Mononuclear cell (primary cell): Measurements from ENCODE around the gene ZNF738. TPM values are rescaled to one million over a fixed set of nuclear protein-coding genes. Genes with fewer than 3 reads are reported as not detected.
A peak's percentile ranks its signal among the peaks of the same experiment; 100 is the strongest.
"Not testable (repeated sequence)": the region's sequence is repeated elsewhere in the genome, so short reads cannot be mapped to it uniquely, and the experiment has no call there.

ENCODE experiments used
- H3K27me3 ChIP-seq: 2 replicates; pipeline ENCODE4 v1.6.0; 2011; ENCODE audit warnings: low read length, control low read depth; ENCODE audit not compliant: insufficient read depth
- H3K4me1 ChIP-seq: 2 replicates; pipeline ENCODE4 v1.5.1; 2011; ENCODE audit warnings: mild to moderate bottlenecking, low read length, control low read depth; ENCODE audit not compliant: insufficient read depth
- H3K4me3 ChIP-seq: 2 replicates; pipeline ENCODE4 v1.5.1; 2011; ENCODE audit warnings: mild to moderate bottlenecking, low read length, moderate library complexity
- H3K9me3 ChIP-seq: 2 replicates; pipeline ENCODE4 v1.5.1; 2011; ENCODE audit warnings: low read depth, mild to moderate bottlenecking, control low read depth, low read length
- total RNA-seq: library from RNA; depleted of rRNA; stranded (reverse); fragments of >200 nt; gene quantifications from one replicate; pipeline ENCODE4 v1.2.3, GENCODE V29; 2012

Gene ZNF738
- 4.2 TPM for total RNA-seq

- Histone ChIP-seq H3K4me1 (peaks cover 4% of the 10 kb centered on the region), H3K9me3 (peaks cover 2% of the 10 kb centered on the region), H3K4me3 (peak within 1 kb of the TSS; percentile 74), H3K27me3 (no peaks in the 10 kb centered on the region)
Measured at GRCh38 chr19:21358768-21359451, at the start of gene ZNF738. Gene ZNF738, plus strand, starts transcription at chr19:21359000. Its CDS starts 141 bp downstream, at chr19:21359141.

- H3K4me3 ChIP-seq, H3K27me3 ChIP-seq, H3K9me3 ChIP-seq, H3K4me1 ChIP-seq: not testable (repeated sequence)
Measured at GRCh38 chr19:21312807-21313206, 46.0 kb upstream of the ZNF738 start.

- Histone ChIP-seq H3K9me3 (peaks cover 4% of the 10 kb centered on the region), H3K27me3 (no peaks in the 10 kb centered on the region), H3K4me3 (no peak overlapping the region), H3K4me1 (peaks cover 6% of the 10 kb centered on the region)
Measured at GRCh38 chr19:21314676-21315075, 44.1 kb upstream of the ZNF738 start.

- Histone ChIP-seq H3K4me3 (no peak overlapping the region), H3K4me1 (peaks cover 6% of the 10 kb centered on the region), H3K27me3 (no peaks in the 10 kb centered on the region), H3K9me3 (peaks cover 4% of the 10 kb centered on the region)
Measured at GRCh38 chr19:21317821-21318220, 41.0 kb upstream of the ZNF738 start.

- Histone ChIP-seq H3K4me3 (no peak overlapping the region), H3K4me1 (no peaks in the 10 kb centered on the region), H3K27me3 (no peaks in the 10 kb centered on the region), H3K9me3 (peaks cover 8% of the 10 kb centered on the region)
Measured at GRCh38 chr19:21321134-21321533, 37.7 kb upstream of the ZNF738 start.

- no peaks in the 10 kb centered on the region for H3K27me3 ChIP-seq
- peaks cover 10% of the 10 kb centered on the region for H3K9me3 ChIP-seq
- H3K4me1 ChIP-seq = no peaks in the 10 kb centered on the region
- no peak overlapping the region for H3K4me3 ChIP-seq
Measured at GRCh38 chr19:21321996-21322395, 36.8 kb upstream of the ZNF738 start.

GRCh38 chr19:21322528-21322927, 36.3 kb upstream of the ZNF738 start:
- H3K4me3 ChIP-seq = no peak overlapping the region
- peaks cover 3% of the 10 kb centered on the region for H3K4me1 ChIP-seq
- no peaks in the 10 kb centered on the region for H3K27me3 ChIP-seq
- H3K9me3 ChIP-seq = peaks cover 6% of the 10 kb centered on the region

- H3K4me1 ChIP-seq = peaks cover 7% of the 10 kb centered on the region
- no peak overlapping the region for H3K4me3 ChIP-seq
- no peaks in the 10 kb centered on the region for H3K27me3 ChIP-seq
- H3K9me3 ChIP-seq = peaks cover 6% of the 10 kb centered on the region
Measured at GRCh38 chr19:21323000-21323399, 35.8 kb upstream of the ZNF738 start.

- Histone ChIP-seq H3K4me1 (peaks cover 18% of the 10 kb centered on the region), H3K9me3 (peaks cover 6% of the 10 kb centered on the region), H3K27me3 (no peaks in the 10 kb centered on the region), H3K4me3 (no peak overlapping the region)
Measured at GRCh38 chr19:21326169-21326568, 32.6 kb upstream of the ZNF738 start.

GRCh38 chr19:21328406-21328805, 30.4 kb upstream of the ZNF738 start:
- peak overlapping the region; percentile 88 for H3K4me3 ChIP-seq
- H3K27me3 ChIP-seq = no peaks in the 10 kb centered on the region
- peaks cover 6% of the 10 kb centered on the region for H3K9me3 ChIP-seq
- peaks cover 18% of the 10 kb centered on the region for H3K4me1 ChIP-seq

- Histone ChIP-seq H3K27me3 (no peaks in the 10 kb centered on the region), H3K4me1 (peaks cover 18% of the 10 kb centered on the region), H3K4me3 (peak within 1 kb of the TSS; percentile 88), H3K9me3 (peaks cover 6% of the 10 kb centered on the region)
Measured at GRCh38 chr19:21328885-21329605, 29.8 kb upstream of the ZNF738 start, which contains the start of gene ZNF708. Gene ZNF708, minus strand, starts transcription at chr19:21329410. Its CDS starts 198 bp downstream, at chr19:21329212.

- Histone ChIP-seq H3K4me1 (no peaks in the 10 kb centered on the region), H3K9me3 (peaks cover 32% of the 10 kb centered on the region), H3K4me3 (no peak overlapping the region), H3K27me3 (no peaks in the 10 kb centered on the region)
Measured at GRCh38 chr19:21335721-21336120, 23.1 kb upstream of the ZNF738 start.

GRCh38 chr19:21344841-21345240, 14.0 kb upstream of the ZNF738 start:
- not testable (repeated sequence) for H3K9me3 ChIP-seq, H3K4me3 ChIP-seq, H3K4me1 ChIP-seq, H3K27me3 ChIP-seq

- Histone ChIP-seq H3K4me3 (no peak overlapping the region), H3K4me1 (no peaks in the 10 kb centered on the region), H3K27me3 (no peaks in the 10 kb centered on the region), H3K9me3 (peaks cover 9% of the 10 kb centered on the region)
Measured at GRCh38 chr19:21352830-21353229, 6.0 kb upstream of the ZNF738 start.

- H3K9me3 ChIP-seq = no peaks in the 10 kb centered on the region
- no peak overlapping the region for H3K4me3 ChIP-seq
- no peaks in the 10 kb centered on the region for H3K27me3 ChIP-seq
- H3K4me1 ChIP-seq = peaks cover 4% of the 10 kb centered on the region
Measured at GRCh38 chr19:21362291-21362690, 3.5 kb downstream of the ZNF738 start.
